Osteocyte (in vitro differentiated cells): ENCODE data around the gene SKIDA1. TPM values are rescaled to one million over a fixed set of nuclear protein-coding genes. Genes with fewer than 3 reads are reported as not detected.
"Not testable (repeated sequence)": the region's sequence is repeated elsewhere in the genome, so short reads cannot be mapped to it uniquely, and the experiment has no call there.

ENCODE experiments used
- DNase-seq: peaks from one replicate; pipeline ENCODE4 v3.0.0; 2021; ENCODE audit warnings: mixed read lengths; ENCODE audit not compliant: unreplicated experiment; ENCODE audit errors: extremely low spot score
- H3K27ac Mint-ChIP-seq: one replicate; pipeline ENCODE4 v1.8.0; 2021; ENCODE audit warnings: mild to moderate bottlenecking, mixed read lengths; ENCODE audit not compliant: unreplicated experiment
- H3K27me3 Mint-ChIP-seq: one replicate; pipeline ENCODE4 v1.8.0; 2021; ENCODE audit warnings: mixed read lengths; ENCODE audit not compliant: unreplicated experiment
- H3K36me3 Mint-ChIP-seq: one replicate; pipeline ENCODE4 v1.8.0; 2021; ENCODE audit warnings: mixed read lengths; ENCODE audit not compliant: unreplicated experiment
- H3K4me1 Mint-ChIP-seq: one replicate; pipeline ENCODE4 v1.8.0; 2021; ENCODE audit warnings: mixed read lengths; ENCODE audit not compliant: unreplicated experiment
- H3K4me3 Mint-ChIP-seq: one replicate; pipeline ENCODE4 v1.8.0; 2021; ENCODE audit warnings: mild to moderate bottlenecking, moderate library complexity, mixed read lengths; ENCODE audit not compliant: unreplicated experiment
- H3K9me3 Mint-ChIP-seq: one replicate; pipeline ENCODE4 v1.8.0; 2021; ENCODE audit warnings: mixed read lengths; ENCODE audit not compliant: unreplicated experiment
- CTCF ChIP-seq: fragments of 200-600 bp; sonication (generic); IDR thresholded peaks from 2 replicates; pipeline ENCODE4 v1.5.0; 2021; ENCODE audit warnings: antibody characterized with exemption, mild to moderate bottlenecking, moderate library complexity
- total RNA-seq: library from RNA; stranded (reverse); gene quantifications from 2 replicates; pipeline ENCODE4 v1.2.1, GENCODE V29; 2021

The SKIDA1 gene
- total RNA-seq, 1 donor from 2014 or later, result 4.9 TPM

GRCh38 chr10:21552638-21553037, 27.2 kb upstream of the SKIDA1 start:
- no peaks in the 10 kb centered on the region for H3K27me3 Mint-ChIP-seq
- DNase-seq, result no peak
- TF ChIP-seq CTCF, result no peak
- H3K36me3 Mint-ChIP-seq, result peaks cover 47% of the 10 kb centered on the region
- no peaks in the 10 kb centered on the region for H3K9me3 Mint-ChIP-seq
- peaks cover 5% of the 10 kb centered on the region for H3K4me1 Mint-ChIP-seq
- no peak overlapping the region for H3K4me3 Mint-ChIP-seq
- H3K27ac Mint-ChIP-seq, result no peak overlapping the region

- Mint-ChIP-seq H3K4me1 (no peaks in the 10 kb centered on the region), H3K27ac (peak overlapping the region; percentile 1), H3K9me3 (no peaks in the 10 kb centered on the region), H3K27me3 (no peaks in the 10 kb centered on the region), H3K36me3 (peaks cover 46% of the 10 kb centered on the region), H3K4me3 (no peak overlapping the region)
- no peak for DNase-seq
- TF ChIP-seq CTCF, result no peak
Measured at GRCh38 chr10:21547246-21547645, 21.8 kb upstream of the SKIDA1 start.

GRCh38 chr10:21540701-21541100, 15.2 kb upstream of the SKIDA1 start:
- not testable (repeated sequence) for DNase-seq, H3K9me3 Mint-ChIP-seq, H3K27ac Mint-ChIP-seq, H3K4me3 Mint-ChIP-seq, H3K4me1 Mint-ChIP-seq, H3K27me3 Mint-ChIP-seq
- peaks cover 42% of the 10 kb centered on the region for H3K36me3 Mint-ChIP-seq

GRCh38 chr10:21536874-21537273, 11.4 kb upstream of the SKIDA1 start:
- H3K9me3 Mint-ChIP-seq, result no peaks in the 10 kb centered on the region
- no peak for TF ChIP-seq CTCF
- no peak for DNase-seq
- H3K36me3 Mint-ChIP-seq, result peaks cover 20% of the 10 kb centered on the region
- H3K4me1 Mint-ChIP-seq, result peaks cover 27% of the 10 kb centered on the region
- peak overlapping the region; percentile 58 for H3K27ac Mint-ChIP-seq
- no peaks in the 10 kb centered on the region for H3K27me3 Mint-ChIP-seq
- H3K4me3 Mint-ChIP-seq, result no peak overlapping the region

- H3K27ac Mint-ChIP-seq, result peak overlapping the region; percentile 81
- peaks cover 29% of the 10 kb centered on the region for H3K4me1 Mint-ChIP-seq
- H3K9me3 Mint-ChIP-seq, H3K27me3 Mint-ChIP-seq, DNase-seq: not testable (repeated sequence)
- peaks cover 12% of the 10 kb centered on the region for H3K36me3 Mint-ChIP-seq
- peak overlapping the region; percentile 81 for H3K4me3 Mint-ChIP-seq
Measured at GRCh38 chr10:21535976-21536375, 10.5 kb upstream of the SKIDA1 start.

- H3K27ac Mint-ChIP-seq, result peak overlapping the region; percentile 81
- H3K4me1 Mint-ChIP-seq, result peaks cover 33% of the 10 kb centered on the region
Measured at GRCh38 chr10:21535494-21535965, 10.0 kb upstream of the SKIDA1 start.

More at GRCh38 chr10:21535494-21535965, 10.0 kb upstream of the SKIDA1 start:
- no peak for DNase-seq
- Mint-ChIP-seq H3K27me3 (no peaks in the 10 kb centered on the region), H3K4me3 (peak overlapping the region; percentile 81), H3K36me3 (peaks cover 12% of the 10 kb centered on the region), H3K9me3 (no peaks in the 10 kb centered on the region)
- no peak for TF ChIP-seq CTCF
